Caco-2 (cell line): ENCODE data around the gene DET1. TPM values are rescaled to one million over a fixed set of nuclear protein-coding genes. Genes with fewer than 3 reads are reported as not detected.

Experiments
- BruUV-seq: library from RNA; stranded (reverse); fragments of 400-500 nt; replicated peaks from 2 replicates; lab custom pipeline; 2021; lab: Mats Ljungman, UMichigan
- CTCF ChIA-PET: fragments of 300-600 bp; sonication (Branson Sonifier 250); formaldehyde crosslinking; loops from one replicate; lab custom pipeline; 2022; ENCODE audit warnings: antibody characterized with exemption; lab: Charles Lee
- POLR2A ChIA-PET: fragments of 300-600 bp; sonication (Branson Sonifier 250); formaldehyde crosslinking; loops from one replicate; lab custom pipeline; 2022; ENCODE audit warnings: antibody characterized with exemption; lab: Charles Lee
- DNase-seq, 2 experiments: peaks; one replicate each; pipeline versions ENCODE4 v3.0.0 to v3.0.0-alpha.2; 2020 to 2022
- H3K27me3 ChIP-seq: replicated peaks from 2 replicates; pipeline ENCODE4 v1.6.0; 2011; ENCODE audit warnings: low read length; ENCODE audit not compliant: control insufficient read depth, insufficient read depth
- H3K36me3 ChIP-seq: 2 replicates; pipeline ENCODE4 v1.5.1; 2011; ENCODE audit warnings: low read length; ENCODE audit not compliant: control insufficient read depth, insufficient read depth
- H3K4me1 ChIP-seq: fragments of 250-450 bp; sonication (Bioruptor Pico); 2 replicates; pipeline ENCODE4 v1.5.1; 2020; ENCODE audit warnings: mild to moderate bottlenecking
- H3K4me3 ChIP-seq: 2 replicates; pipeline ENCODE4 v1.5.1; 2011; ENCODE audit warnings: low read depth, mild to moderate bottlenecking, control low read depth, low read length
- H3K9me3 ChIP-seq: fragments of 250-450 bp; sonication (Bioruptor Pico); 2 replicates; pipeline ENCODE4 v1.5.1; 2020; ENCODE audit warnings: mild to moderate bottlenecking, moderate library complexity
- H3K27ac Mint-ChIP-seq: one replicate; pipeline ENCODE4 v1.8.0; 2022; ENCODE audit warnings: mixed read lengths; ENCODE audit not compliant: unreplicated experiment
- H3K27me3 Mint-ChIP-seq: one replicate; pipeline ENCODE4 v1.8.0; 2022; ENCODE audit warnings: mixed read lengths; ENCODE audit not compliant: insufficient read depth, unreplicated experiment
- H3K36me3 Mint-ChIP-seq: one replicate; pipeline ENCODE4 v1.8.0; 2022; ENCODE audit warnings: mild to moderate bottlenecking, mixed read lengths; ENCODE audit not compliant: insufficient read depth, unreplicated experiment
- H3K4me1 Mint-ChIP-seq: one replicate; pipeline ENCODE4 v1.8.0; 2022; ENCODE audit warnings: low read depth, mixed read lengths; ENCODE audit not compliant: unreplicated experiment
- H3K4me3 Mint-ChIP-seq: one replicate; pipeline ENCODE4 v1.8.0; 2022; ENCODE audit warnings: mild to moderate bottlenecking, moderate library complexity, mixed read lengths; ENCODE audit not compliant: unreplicated experiment
- H3K9me3 Mint-ChIP-seq: one replicate; pipeline ENCODE4 v1.8.0; 2022; ENCODE audit warnings: mixed read lengths; ENCODE audit not compliant: unreplicated experiment
- intact Hi-C: fragments of 100-400 bp; cut with micrococcal nuclease; formaldehyde crosslinking; loops from one replicate; pipeline ENCODE4 v1.10.0; 2022; ENCODE audit not compliant: unreplicated experiment
- total RNA-seq: library from RNA; stranded (reverse); gene quantifications from 2 replicates; pipeline ENCODE4 v1.2.3, GENCODE V29; 2022
- TF ChIP-seq, protein P1 (sequence below), 2 experiments: fragments of 200-600 bp in 1 of 2; IDR thresholded peaks; 1 replicate in 1 of 2; 2 replicates in 1 of 2; pipeline versions ENCODE4 v1.5.1 to v1.8.0; 2011 to 2022; ENCODE audit warnings: antibody characterized with exemption in 1 of 2, control low read depth in 1 of 2, inconsistent platforms in 1 of 2, low read depth in 1 of 2, low read length in 1 of 2, mild to moderate bottlenecking in 1 of 2, moderate library complexity in 1 of 2; ENCODE audit not compliant: insufficient read depth in 1 of 2, severe bottlenecking in 1 of 2, unreplicated experiment in 1 of 2

DET1 gene
- total RNA-seq, 1 experiment from 2014 or later: 2.0 TPM

- Histone ChIP-seq H3K4me3 (no peak overlapping the region), H3K9me3 (0 out of 2 replicates have a peak, but pooled peaks cover 3% of the 10 kb centered on the region), H3K4me1 (no peaks in the 10 kb centered on the region), H3K36me3 (no peaks in the 10 kb centered on the region), H3K27me3 (no peaks in the 10 kb centered on the region)
- DNase-seq: no peak
- peaks cover 3% of the 10 kb centered on the region for H3K27me3 Mint-ChIP-seq
- intact Hi-C loops: no loop called here
- no TSS peak for BruUV-seq
- no peak overlapping the region for H3K27ac Mint-ChIP-seq
- CTCF ChIA-PET: no interaction called here
- TF ChIP-seq, protein P1, sequence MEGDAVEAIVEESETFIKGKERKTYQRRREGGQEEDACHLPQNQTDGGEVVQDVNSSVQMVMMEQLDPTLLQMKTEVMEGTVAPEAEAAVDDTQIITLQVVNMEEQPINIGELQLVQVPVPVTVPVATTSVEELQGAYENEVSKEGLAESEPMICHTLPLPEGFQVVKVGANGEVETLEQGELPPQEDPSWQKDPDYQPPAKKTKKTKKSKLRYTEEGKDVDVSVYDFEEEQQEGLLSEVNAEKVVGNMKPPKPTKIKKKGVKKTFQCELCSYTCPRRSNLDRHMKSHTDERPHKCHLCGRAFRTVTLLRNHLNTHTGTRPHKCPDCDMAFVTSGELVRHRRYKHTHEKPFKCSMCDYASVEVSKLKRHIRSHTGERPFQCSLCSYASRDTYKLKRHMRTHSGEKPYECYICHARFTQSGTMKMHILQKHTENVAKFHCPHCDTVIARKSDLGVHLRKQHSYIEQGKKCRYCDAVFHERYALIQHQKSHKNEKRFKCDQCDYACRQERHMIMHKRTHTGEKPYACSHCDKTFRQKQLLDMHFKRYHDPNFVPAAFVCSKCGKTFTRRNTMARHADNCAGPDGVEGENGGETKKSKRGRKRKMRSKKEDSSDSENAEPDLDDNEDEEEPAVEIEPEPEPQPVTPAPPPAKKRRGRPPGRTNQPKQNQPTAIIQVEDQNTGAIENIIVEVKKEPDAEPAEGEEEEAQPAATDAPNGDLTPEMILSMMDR (IDR thresholded peaks at IDR 0.05; ENCODE audit: insufficient read depth in 1 of 2, low read depth in 1 of 2, low read length in 1 of 2, severe bottlenecking in 1 of 2, unreplicated experiment in 1 of 2): no peak
- H3K36me3 Mint-ChIP-seq: no peaks in the 10 kb centered on the region
- no peaks in the 10 kb centered on the region for H3K4me1 Mint-ChIP-seq
- no peak overlapping the region for H3K4me3 Mint-ChIP-seq
- POLR2A ChIA-PET: no interaction called here
- no peaks in the 10 kb centered on the region for H3K9me3 Mint-ChIP-seq
Observed at GRCh38 chr15:88586401-88587162, 40.1 kb upstream of the DET1 start.

DNA sequence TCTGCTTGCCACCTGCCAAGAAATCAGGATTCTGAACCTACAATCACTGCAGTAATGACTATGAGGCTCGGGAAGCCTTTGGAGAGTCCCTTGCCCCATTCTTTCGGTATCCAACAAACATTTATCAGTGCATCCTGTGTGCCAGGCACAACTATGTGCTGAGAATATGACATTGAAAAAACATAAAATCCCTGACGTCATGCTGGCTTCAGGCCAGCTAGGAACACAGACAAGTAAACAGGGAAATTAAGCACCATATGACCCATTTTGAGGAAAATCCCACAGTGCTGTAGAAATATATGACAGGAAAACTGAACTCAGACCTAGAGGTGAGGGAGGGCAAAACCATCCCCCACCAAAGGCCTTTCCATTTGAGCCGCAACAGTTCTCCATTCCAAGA is 34.1 kb upstream of the DET1 start:
- ChIA-PET POLR2A (no interaction called here), CTCF (no interaction called here)
- no TSS peak for BruUV-seq
- no peaks in the 10 kb centered on the region for H3K27me3 Mint-ChIP-seq
- no peaks in the 10 kb centered on the region for H3K4me1 Mint-ChIP-seq
- H3K9me3 ChIP-seq: 0 out of 2 replicates have a peak, but pooled peaks cover 3% of the 10 kb centered on the region
- intact Hi-C loops: no loop called here
- no peak overlapping the region for H3K4me3 ChIP-seq
- no peaks in the 10 kb centered on the region for H3K9me3 Mint-ChIP-seq
- no peaks in the 10 kb centered on the region for H3K36me3 ChIP-seq
- no peak overlapping the region for H3K27ac Mint-ChIP-seq
- no peak overlapping the region for H3K4me3 Mint-ChIP-seq
- no peak for DNase-seq
- TF ChIP-seq, protein P1 (IDR thresholded peaks at IDR 0.05; ENCODE audit: insufficient read depth in 1 of 2, low read depth in 1 of 2, low read length in 1 of 2, severe bottlenecking in 1 of 2, unreplicated experiment in 1 of 2): no peak
- no peaks in the 10 kb centered on the region for H3K4me1 ChIP-seq
- no peaks in the 10 kb centered on the region for H3K36me3 Mint-ChIP-seq
- H3K27me3 ChIP-seq: no peaks in the 10 kb centered on the region

DNA sequence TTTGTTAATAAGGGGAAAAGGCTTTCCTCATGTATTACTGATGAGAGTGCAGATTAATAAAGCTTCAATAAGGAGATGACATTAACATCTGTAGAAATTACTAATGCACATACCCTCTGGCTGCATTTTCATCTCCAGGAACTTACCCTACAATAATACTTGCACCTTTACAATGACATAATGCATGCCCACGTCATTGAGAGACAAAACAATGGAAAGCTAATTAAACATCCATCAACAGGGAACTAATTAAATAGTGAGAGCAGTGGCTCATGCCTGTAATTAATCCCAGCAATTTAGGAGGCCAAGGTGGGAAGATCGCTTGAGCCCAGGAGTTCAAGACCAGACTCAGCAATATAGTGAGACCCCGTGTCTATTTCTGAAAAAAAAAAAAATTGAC is 32.8 kb upstream of the DET1 start:
- no peaks in the 10 kb centered on the region for H3K4me1 Mint-ChIP-seq
- TF ChIP-seq, protein P1 (IDR thresholded peaks at IDR 0.05; ENCODE audit: insufficient read depth in 1 of 2, low read depth in 1 of 2, low read length in 1 of 2, severe bottlenecking in 1 of 2, unreplicated experiment in 1 of 2): no peak
- no peaks in the 10 kb centered on the region for H3K36me3 ChIP-seq
- no peaks in the 10 kb centered on the region for H3K27me3 ChIP-seq
- no peaks in the 10 kb centered on the region for H3K27me3 Mint-ChIP-seq
- H3K4me3 ChIP-seq: no peak overlapping the region
- H3K36me3 Mint-ChIP-seq: no peaks in the 10 kb centered on the region
- no peak overlapping the region for H3K4me3 Mint-ChIP-seq
- no peak overlapping the region for H3K27ac Mint-ChIP-seq
- intact Hi-C loops: no loop called here
- H3K9me3 Mint-ChIP-seq: no peaks in the 10 kb centered on the region
- ChIA-PET CTCF (no interaction called here), POLR2A (no interaction called here)
- DNase-seq: no peak
- 0 out of 2 replicates have a peak, but pooled peaks cover 3% of the 10 kb centered on the region for H3K9me3 ChIP-seq
- no TSS peak for BruUV-seq
- H3K4me1 ChIP-seq: no peaks in the 10 kb centered on the region
